ENCODE data around the gene THADA.

The THADA gene

DNA sequence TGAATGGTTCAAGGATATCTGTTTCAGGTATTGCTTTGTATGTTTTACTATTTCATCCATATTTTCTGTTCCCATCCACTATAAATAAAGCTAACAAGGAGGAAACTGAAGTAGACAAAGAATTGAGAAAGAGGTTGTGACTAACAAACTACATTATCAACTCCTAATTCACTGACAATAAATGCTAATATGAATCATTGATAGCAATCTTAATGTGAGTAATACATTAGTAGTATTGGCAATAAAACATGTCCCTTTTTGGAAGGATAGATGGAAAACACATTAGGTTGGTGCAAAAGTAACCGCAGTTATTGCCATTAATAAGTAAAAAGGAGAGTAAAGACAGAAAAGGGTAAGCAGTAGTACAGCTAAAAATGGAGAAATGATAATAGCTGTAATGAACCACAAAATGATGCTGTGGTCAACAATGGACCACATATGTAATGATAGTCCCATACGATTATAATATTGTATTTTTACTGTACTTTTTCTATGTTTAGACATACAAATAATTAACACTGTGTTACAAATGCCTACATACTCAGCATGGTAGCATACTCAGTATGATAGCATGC is 104.7 kb downstream of the THADA start:
- Mint-ChIP-seq H3K4me3 (no peak overlapping the region), H3K27me3 (no peaks in the 10 kb centered on the region), H3K27ac (no peak overlapping the region), H3K9me3 (no peaks in the 10 kb centered on the region), H3K36me3 (peaks cover 6% of the 10 kb centered on the region), H3K4me1 (no peaks in the 10 kb centered on the region)
- DNase-seq = no peak
- CTCF ChIA-PET = interaction anchor here (0.6 to 1.0 kb wide), 2 partner anchors 261 to 350 kb away, joined by 3 to 5 read pairs; no protein-coding TSS in a partner anchor

DNA sequence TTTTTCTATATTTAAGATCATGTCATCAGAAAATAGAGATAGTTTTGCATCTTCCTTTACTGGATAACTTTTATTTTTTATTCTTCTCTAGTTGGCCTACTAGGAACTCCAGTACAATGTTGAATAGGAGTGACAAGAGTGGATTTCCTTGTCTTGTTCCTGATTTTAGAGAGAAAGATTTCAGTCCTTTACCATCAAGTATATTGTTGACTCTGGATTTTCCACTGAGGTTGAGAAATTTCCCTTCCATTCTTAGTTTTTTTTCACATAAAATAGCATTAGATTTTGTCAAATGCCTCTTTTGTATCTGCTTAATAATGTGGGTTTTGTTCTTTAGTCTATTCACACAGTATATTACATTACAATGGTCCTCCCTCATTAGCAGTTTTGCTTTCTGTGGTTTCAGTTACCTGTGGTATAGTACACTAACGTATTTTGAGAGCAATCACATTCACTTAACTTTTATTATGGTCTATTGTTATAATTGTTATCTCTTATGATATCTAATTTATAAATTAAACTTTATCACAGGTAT is 105.5 kb downstream of the THADA start:
- H3K9me3 Mint-ChIP-seq = no peaks in the 10 kb centered on the region
- H3K36me3 Mint-ChIP-seq = peaks cover 4% of the 10 kb centered on the region
- no peak overlapping the region for H3K4me3 Mint-ChIP-seq
- no peak for DNase-seq
- CTCF ChIA-PET = no interaction called here
- no peak overlapping the region for H3K27ac Mint-ChIP-seq
- H3K27me3 Mint-ChIP-seq = no peaks in the 10 kb centered on the region
- H3K4me1 Mint-ChIP-seq = no peaks in the 10 kb centered on the region

DNA sequence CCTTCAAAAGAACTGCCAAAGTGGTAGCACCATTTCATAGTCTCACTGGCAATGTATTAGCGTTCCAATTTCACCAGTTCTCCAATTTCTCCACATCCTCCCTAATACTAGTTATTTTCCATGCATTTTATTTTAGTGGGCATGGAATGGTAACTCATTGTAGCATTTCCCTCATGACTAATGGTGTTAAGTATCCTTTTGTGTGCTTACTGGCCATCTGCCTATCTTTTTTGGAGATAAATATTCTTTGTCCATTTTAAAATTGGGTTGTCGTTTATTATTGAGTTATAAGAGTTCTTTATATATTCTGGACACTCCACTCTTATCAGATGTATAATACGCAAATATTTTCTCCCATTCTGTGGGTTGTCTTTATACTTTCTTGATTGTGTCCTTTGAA is 107.1 kb downstream of the THADA start:
- Mint-ChIP-seq H3K27ac (no peak overlapping the region), H3K27me3 (no peaks in the 10 kb centered on the region), H3K9me3 (no peaks in the 10 kb centered on the region), H3K4me1 (no peaks in the 10 kb centered on the region), H3K4me3 (no peak overlapping the region), H3K36me3 (no peaks in the 10 kb centered on the region)
- CTCF ChIA-PET = interaction anchor here (0.6 to 1.2 kb wide), 3 partner anchors 244 to 260 kb away, joined by 3 to 4 read pairs (median 4); no protein-coding TSS in a partner anchor
- DNase-seq = no peak

GRCh38 chr2:43486603-43487002 is 109.2 kb downstream of the THADA start:
- CTCF ChIA-PET = interaction anchor here (3.5 to 4.2 kb wide), 3 partner anchors 258 to 541 kb away, joined by 32 to 58 read pairs (median 49); partner anchors contain the start of gene ZFP36L2
- no peak overlapping the region for H3K27ac Mint-ChIP-seq
- H3K36me3 Mint-ChIP-seq = no peaks in the 10 kb centered on the region

DNA sequence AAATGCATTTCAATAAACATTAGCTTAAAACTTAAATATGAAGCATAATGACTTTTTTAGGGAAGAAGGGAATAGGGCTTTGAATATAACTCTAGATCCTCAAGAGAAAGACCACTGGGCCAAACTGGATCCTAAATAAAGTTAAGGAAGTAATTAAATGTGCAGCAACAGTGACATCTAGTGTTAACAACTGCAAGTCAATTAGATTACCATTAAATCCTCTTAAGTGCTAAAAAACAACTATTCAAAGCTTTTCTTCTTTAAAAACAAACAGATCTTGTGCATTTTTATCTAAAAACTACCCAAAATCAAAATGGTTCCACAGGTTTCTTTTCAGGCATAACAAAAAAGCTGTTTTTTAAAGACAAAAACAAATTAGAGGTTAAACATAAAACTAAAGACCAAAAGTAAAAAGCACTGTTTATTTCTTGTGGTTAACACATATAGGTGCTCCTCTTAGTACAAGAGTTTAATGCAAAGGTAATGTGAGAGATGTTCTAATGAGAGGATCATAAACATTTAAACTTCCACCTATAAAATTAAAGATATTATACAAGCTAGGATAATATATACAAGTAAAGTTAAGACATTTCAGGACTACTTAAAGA is 111.4 kb downstream of the THADA start:
- CTCF ChIA-PET = interaction anchor here (0.6 to 4.2 kb wide), 47 partner anchors 10 to 705 kb away, joined by 3 to 58 read pairs (median 4); partner anchors contain the start of gene ZFP36L2
- Mint-ChIP-seq H3K9me3 (no peaks in the 10 kb centered on the region), H3K27ac (no peak overlapping the region), H3K4me1 (no peaks in the 10 kb centered on the region), H3K4me3 (no peak overlapping the region), H3K36me3 (peaks cover 4% of the 10 kb centered on the region), H3K27me3 (no peaks in the 10 kb centered on the region)
- DNase-seq = no peak

More at GRCh38 chr2:43486603-43487002, 109.2 kb downstream of the THADA start:
- H3K4me3 Mint-ChIP-seq = no peak overlapping the region
- H3K9me3 Mint-ChIP-seq = no peaks in the 10 kb centered on the region
- H3K27me3 Mint-ChIP-seq = no peaks in the 10 kb centered on the region
- no peaks in the 10 kb centered on the region for H3K4me1 Mint-ChIP-seq
- no peak for DNase-seq

- CTCF ChIA-PET = interaction anchor here (1.3 to 4.2 kb wide), 6 partner anchors 35 to 537 kb away, joined by 3 to 58 read pairs (median 38); partner anchors contain the start of gene ZFP36L2
- no peak overlapping the region for H3K4me3 Mint-ChIP-seq
- DNase-seq = no peak
Measured at GRCh38 chr2:43482961-43483360, 112.9 kb downstream of the THADA start.

DNA sequence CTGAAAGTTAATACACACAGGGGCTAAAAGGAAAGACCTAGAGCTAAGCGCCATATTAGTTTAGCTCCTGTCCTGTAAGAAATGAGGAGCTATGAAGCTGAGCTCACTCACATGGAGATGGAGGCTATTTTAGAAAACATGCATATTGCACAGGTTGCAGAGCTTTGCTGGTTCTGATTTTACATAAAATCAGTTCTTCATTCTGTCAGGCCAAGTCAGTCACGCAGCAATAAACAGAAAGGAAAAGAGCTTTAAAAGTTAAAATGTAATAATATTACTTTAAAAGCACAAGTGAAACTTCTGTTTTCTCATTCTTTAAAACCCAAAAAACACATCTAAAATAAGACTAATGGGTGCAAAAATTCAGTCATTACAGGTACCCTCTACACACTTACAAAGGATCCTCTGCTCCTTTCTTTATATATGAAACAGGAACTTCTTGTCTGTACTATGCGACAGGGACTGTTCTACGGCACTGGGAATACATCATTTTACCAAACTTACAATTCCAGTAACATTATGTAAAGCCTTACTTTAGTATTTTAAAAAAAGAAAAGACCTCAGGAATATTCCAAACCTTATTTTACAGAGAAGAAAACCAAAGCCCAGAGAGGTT is 113.8 kb downstream of the THADA start:
- CTCF ChIA-PET = interaction anchor here (0.6 to 2.2 kb wide), 9 partner anchors 38 to 622 kb away, joined by 3 to 9 read pairs (median 3); no protein-coding TSS in a partner anchor
- no peak for DNase-seq
- H3K36me3 Mint-ChIP-seq = peaks cover 6% of the 10 kb centered on the region
- no peak overlapping the region for H3K4me3 Mint-ChIP-seq
- H3K27ac Mint-ChIP-seq = no peak overlapping the region
- no peaks in the 10 kb centered on the region for H3K27me3 Mint-ChIP-seq
- H3K9me3 Mint-ChIP-seq = no peaks in the 10 kb centered on the region
- no peaks in the 10 kb centered on the region for H3K4me1 Mint-ChIP-seq

More at GRCh38 chr2:43482961-43483360, 112.9 kb downstream of the THADA start:
- Mint-ChIP-seq H3K4me1 (no peaks in the 10 kb centered on the region), H3K36me3 (peaks cover 4% of the 10 kb centered on the region), H3K27me3 (no peaks in the 10 kb centered on the region), H3K9me3 (no peaks in the 10 kb centered on the region), H3K27ac (no peak overlapping the region)

DNA sequence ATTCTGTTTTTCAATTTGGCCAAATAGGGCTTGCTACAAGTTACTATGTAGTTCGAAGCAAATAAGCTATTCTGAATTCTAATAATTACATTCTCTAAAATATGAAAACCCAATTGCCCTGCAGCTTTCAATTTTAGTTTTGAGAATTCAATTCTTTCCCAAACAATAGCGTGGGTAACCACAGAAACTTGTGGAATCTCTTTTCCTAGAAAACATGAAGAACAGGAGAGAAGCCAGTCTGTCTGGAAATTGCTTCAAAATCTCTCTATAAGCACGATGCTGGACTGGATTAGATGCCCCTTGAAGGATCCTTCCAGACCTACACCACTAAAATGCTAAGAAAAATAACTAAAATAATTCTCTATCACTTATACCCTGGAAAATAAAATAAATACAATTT is 115.0 kb downstream of the THADA start:
- no peaks in the 10 kb centered on the region for H3K9me3 Mint-ChIP-seq

DNA sequence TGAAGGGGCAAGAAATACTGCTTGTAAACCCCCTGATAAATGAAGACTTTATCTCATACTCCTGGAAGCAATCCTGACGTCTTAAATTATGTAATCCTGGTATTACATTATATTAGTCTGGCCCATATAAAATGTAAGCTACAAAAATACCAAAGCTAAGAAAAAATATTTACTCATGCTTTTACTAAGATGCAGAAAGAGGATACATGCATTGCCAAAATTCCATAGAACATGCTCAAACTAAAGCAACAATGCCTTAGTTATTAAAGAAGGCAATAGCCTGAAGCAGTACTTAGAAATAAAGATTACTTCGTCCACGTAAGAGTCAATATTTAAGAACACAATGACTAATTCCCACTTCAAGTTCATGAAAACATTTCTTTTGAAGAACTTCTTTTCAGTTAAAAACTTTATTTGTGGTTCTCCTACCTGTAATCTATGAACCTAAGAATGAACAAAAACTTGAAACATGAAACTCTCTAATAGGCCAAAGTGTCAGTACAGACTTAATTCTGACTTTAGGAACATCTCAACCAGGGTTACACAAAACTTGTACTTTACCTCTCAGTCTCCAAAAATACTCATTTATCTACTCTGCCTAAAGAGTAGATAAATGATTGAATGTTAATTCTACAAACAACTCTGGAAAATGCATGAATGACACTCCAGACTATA is 117.3 kb downstream of the THADA start:
- no peak for DNase-seq

More for the DNA sequence above, 115.0 kb downstream of the THADA start:
- H3K27me3 Mint-ChIP-seq = no peaks in the 10 kb centered on the region
- DNase-seq = no peak
- H3K27ac Mint-ChIP-seq = no peak overlapping the region
- H3K4me3 Mint-ChIP-seq = no peak overlapping the region
- H3K4me1 Mint-ChIP-seq = no peaks in the 10 kb centered on the region
- peaks cover 6% of the 10 kb centered on the region for H3K36me3 Mint-ChIP-seq
- CTCF ChIA-PET = interaction anchor here (1.6 to 2.2 kb wide), 4 partner anchors 61 to 621 kb away, joined by 7 to 9 read pairs (median 8); no protein-coding TSS in a partner anchor

DNA sequence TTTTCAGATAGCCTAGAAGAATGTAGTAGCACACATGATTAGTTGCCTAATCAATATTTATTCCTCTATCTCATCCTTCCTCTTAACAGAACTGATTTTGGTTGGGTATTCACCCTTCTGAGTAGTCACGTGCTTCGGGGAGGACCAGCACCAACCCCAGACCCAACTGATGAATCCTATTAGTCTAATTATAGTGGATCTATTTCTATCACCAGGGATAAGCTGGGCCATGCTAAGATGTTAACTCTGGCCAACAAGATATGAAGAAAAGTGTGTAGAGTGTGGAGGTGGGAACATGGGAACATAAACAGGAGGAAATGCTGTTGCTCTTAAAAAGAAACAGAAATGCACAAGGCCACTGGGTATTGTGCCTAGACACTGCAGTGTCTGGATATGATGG is 119.9 kb downstream of the THADA start:
- Mint-ChIP-seq H3K4me3 (no peak overlapping the region), H3K27me3 (no peaks in the 10 kb centered on the region), H3K9me3 (no peaks in the 10 kb centered on the region), H3K36me3 (peaks cover 15% of the 10 kb centered on the region), H3K27ac (no peak overlapping the region), H3K4me1 (peaks cover 2% of the 10 kb centered on the region)
- DNase-seq = no peak
- CTCF ChIA-PET = interaction anchor here (0.6 to 3.7 kb wide), 6 partner anchors 67 to 529 kb away, joined by 3 to 15 read pairs (median 4); no protein-coding TSS in a partner anchor

More for the DNA sequence above, 117.3 kb downstream of the THADA start:
- Mint-ChIP-seq H3K4me1 (peaks cover 2% of the 10 kb centered on the region), H3K36me3 (peaks cover 13% of the 10 kb centered on the region), H3K27ac (no peak overlapping the region), H3K4me3 (no peak overlapping the region), H3K27me3 (no peaks in the 10 kb centered on the region), H3K9me3 (no peaks in the 10 kb centered on the region)
- CTCF ChIA-PET = interaction anchor here (1.3 to 3.7 kb wide), 3 partner anchors 99 to 351 kb away, joined by 3 to 15 read pairs (median 5); no protein-coding TSS in a partner anchor

GRCh38 chr2:43475137-43475846 is 120.5 kb downstream of the THADA start:
- Mint-ChIP-seq H3K27ac (no peak overlapping the region), H3K36me3 (peaks cover 18% of the 10 kb centered on the region), H3K4me1 (peaks cover 2% of the 10 kb centered on the region), H3K27me3 (no peaks in the 10 kb centered on the region), H3K9me3 (no peaks in the 10 kb centered on the region), H3K4me3 (no peak overlapping the region)
- DNase-seq = no peak
- CTCF ChIA-PET = interaction anchor here (0.7 to 1.4 kb wide), 4 partner anchors 88 to 528 kb away, joined by 3 to 4 read pairs (median 4); no protein-coding TSS in a partner anchor

DNA sequence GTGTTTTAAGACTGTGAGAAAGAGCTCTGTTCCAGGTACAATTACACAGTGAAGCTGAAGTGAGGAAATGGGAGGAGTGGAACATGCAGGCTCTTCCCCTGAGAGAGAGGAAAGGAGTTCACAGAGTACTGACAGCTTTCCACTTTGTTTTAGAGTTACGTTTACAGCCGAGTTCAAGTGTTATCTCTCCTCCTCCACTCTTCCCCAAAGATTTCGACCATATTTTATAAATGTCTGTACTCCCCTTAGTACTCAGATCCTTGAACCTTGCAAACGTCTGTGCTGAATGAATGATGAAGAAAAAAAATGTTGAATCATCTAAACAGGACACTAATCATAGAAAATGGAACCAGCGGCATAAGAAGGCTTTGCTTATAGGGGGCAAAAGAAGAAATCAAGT is 121.6 kb downstream of the THADA start:
- Mint-ChIP-seq H3K36me3 (peaks cover 14% of the 10 kb centered on the region), H3K4me3 (no peak overlapping the region), H3K4me1 (peaks cover 2% of the 10 kb centered on the region), H3K27me3 (no peaks in the 10 kb centered on the region), H3K9me3 (no peaks in the 10 kb centered on the region), H3K27ac (no peak overlapping the region)
- CTCF ChIA-PET = interaction anchor here (1.2 kb wide), 1 partner anchor 14 kb away, joined by 3 read pairs; no protein-coding TSS in a partner anchor
- no peak for DNase-seq

DNA sequence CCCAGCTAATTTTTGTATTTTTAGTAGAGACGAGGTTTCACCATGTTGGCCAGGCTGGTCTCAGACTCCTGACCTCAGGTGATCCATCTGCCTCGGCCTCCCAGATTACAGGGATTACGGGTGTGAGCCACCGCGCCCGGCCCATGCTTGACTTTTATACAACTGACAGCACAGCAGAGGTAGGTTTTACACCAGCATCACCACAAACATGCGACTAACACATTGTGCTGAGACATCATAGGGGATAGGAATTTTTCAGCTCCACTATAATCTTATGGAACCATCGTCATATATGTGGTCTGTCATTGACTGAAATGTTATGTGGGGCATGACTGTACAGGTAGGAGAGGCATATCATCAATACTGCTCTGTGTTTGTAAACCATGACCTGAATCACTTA is 122.1 kb downstream of the THADA start:
- Mint-ChIP-seq H3K27me3 (no peaks in the 10 kb centered on the region), H3K9me3 (no peaks in the 10 kb centered on the region), H3K27ac (no peak overlapping the region), H3K4me3 (no peak overlapping the region), H3K36me3 (peaks cover 15% of the 10 kb centered on the region), H3K4me1 (peaks cover 2% of the 10 kb centered on the region)
- CTCF ChIA-PET = interaction anchor here (1.2 kb wide), 1 partner anchor 14 kb away, joined by 3 read pairs; no protein-coding TSS in a partner anchor
- no peak for DNase-seq

Data from activated naive CD4-positive, alpha-beta T cell treated with anti-CD3 and anti-CD28 coated beads, Interleukin-2, amount 10 ng/mL, durations not matched to agents 7 days and 5 days (primary cell).